Gastrocnemius medialis (tissue), 4 donors: ENCODE results near the gene CDC42EP2. TPM values are rescaled to one million over a fixed set of nuclear protein-coding genes. Genes with fewer than 3 reads are reported as not detected.

Experiments
- ATAC-seq, 2 donors: fragments of 150-250 bp; one replicate each; pipeline ENCODE4 v1.9.1; 2016
- DNase-seq, 2 donors: peaks; one replicate each; pipeline ENCODE4 v3.0.0-alpha.2; 2019
- H3K27ac ChIP-seq, 4 donors: fragments of 200-600 bp; sonication (generic); 1 replicate in 1 of 4; 2 replicates in 3 of 4; pipeline ENCODE4 v1.5.1; 2016 to 2018; ENCODE audit warnings: mild to moderate bottlenecking in 2 of 4, moderate library complexity in 1 of 4
- H3K27me3 ChIP-seq, 3 donors: fragments of 200-600 bp; sonication (generic) in 2 of 3; 1 replicate in 1 of 3; 2 replicates in 2 of 3; pipeline versions ENCODE4 v1.5.1 to v1.6.0; 2016 to 2019; ENCODE audit warnings: mild to moderate bottlenecking in 1 of 3, moderate library complexity in 1 of 3
- H3K36me3 ChIP-seq, 2 donors: fragments of 200-600 bp; sonication (generic) in 1 of 2; one replicate each; pipeline ENCODE4 v1.5.1; 2017 to 2018
- H3K4me1 ChIP-seq, 2 donors: fragments of 200-600 bp; sonication (generic) in 1 of 2; one replicate each; pipeline ENCODE4 v1.5.1; 2016 to 2017; ENCODE audit warnings: mild to moderate bottlenecking in 2 of 2
- H3K4me3 ChIP-seq, 4 donors: fragments of 200-600 bp; sonication (generic) in 3 of 4; 1 replicate in 1 of 4; 2 replicates in 3 of 4; pipeline ENCODE4 v1.5.1; 2016 to 2019; ENCODE audit warnings: mild to moderate bottlenecking in 2 of 4
- H3K9me3 ChIP-seq, 3 donors: fragments of 200-600 bp; sonication (generic) in 2 of 3; 1 replicate in 1 of 3; 2 replicates in 2 of 3; pipeline ENCODE4 v1.5.1; 2016 to 2019
- CTCF ChIP-seq, 5 experiments: fragments of 450-650 bp in 3 of 5; fragments of 200-600 bp in 2 of 5; sonication (generic) in 2 of 5; IDR thresholded peaks in 4 of 5; conservative IDR thresholded peaks in 1 of 5; 1 replicate in 4 of 5; 2 replicates in 1 of 5; pipeline ENCODE4 v1.5.1; 2016 to 2019; ENCODE audit warnings: antibody characterized with exemption in 5 of 5, mild to moderate bottlenecking in 3 of 5, moderate library complexity in 3 of 5
- POLR2A ChIP-seq, 2 donors: fragments of 450-650 bp; IDR thresholded peaks; one replicate each; pipeline ENCODE4 v1.6.1; 2017; ENCODE audit warnings: antibody characterized with exemption in 2 of 2, mild to moderate bottlenecking in 2 of 2, moderate library complexity in 2 of 2
- in situ Hi-C, 4 donors: fragments of 200-750 bp; cut with MboI; loops; one replicate each; pipeline versions ENCODE4 v1.15.0 to v1.8.0; 2017; ENCODE audit warnings: low sequenced_read_pairs in 4 of 4
- intact Hi-C: fragments of 100-400 bp; cut with DNase I; formaldehyde crosslinking; loops from one replicate; pipeline ENCODE4 v1.15.1; 2023; ENCODE audit warnings: low total_unique reads
- total RNA-seq, 4 donors: library from RNA; depleted of rRNA; stranded (reverse); fragments of >200 nt; gene quantifications; one replicate each; pipeline versions ENCODE4 v1.1.0 to v1.2.3, GENCODE V29; 2016

CDC42EP2 gene
- total RNA-seq, 4 donors from 2014 or later = 5.0 to 11.6 (median 5.6) TPM

DNA sequence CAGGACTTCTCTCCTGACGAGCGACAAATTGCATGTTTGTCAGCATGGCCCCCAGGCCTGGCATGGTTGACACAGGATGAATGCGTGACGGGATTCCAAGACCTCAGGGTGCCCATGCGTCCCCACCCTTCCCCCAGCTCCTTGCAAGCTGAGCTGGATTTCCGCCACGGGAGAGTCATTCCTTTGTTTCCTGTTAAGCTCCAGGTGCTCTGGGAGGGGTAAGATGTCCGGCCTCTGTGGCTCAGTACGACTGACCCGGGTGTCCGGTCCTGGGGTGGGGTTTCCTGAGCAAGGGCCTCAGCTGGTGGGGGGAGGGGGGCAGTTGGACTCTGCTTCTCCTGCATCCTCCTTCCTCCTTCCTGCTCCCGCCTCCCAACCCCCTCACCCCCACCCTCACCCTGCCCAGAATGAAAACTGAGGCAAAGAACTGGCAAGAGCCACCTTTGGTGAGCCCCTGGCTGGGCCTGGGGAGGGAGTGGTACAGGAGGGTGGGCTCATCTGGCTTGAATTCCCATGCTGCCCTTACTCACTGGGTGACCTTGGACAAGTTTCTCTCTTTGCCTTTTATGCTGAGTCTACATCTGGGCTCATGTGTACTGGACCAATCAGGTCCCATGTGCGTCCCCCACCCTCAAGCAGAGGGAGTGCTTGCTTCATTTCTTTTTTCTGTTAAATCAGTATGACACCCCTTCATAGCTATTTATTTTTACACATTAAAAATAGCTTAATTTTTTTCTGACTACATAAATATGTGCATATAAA lies 2.5 kb downstream of the CDC42EP2 start:
- Histone ChIP-seq H3K27me3 (no peaks in the 10 kb centered on the region), H3K4me3 (peak overlapping the region; percentile 83 to 95 (median 92)), H3K9me3 (no peaks in the 10 kb centered on the region), H3K4me1 (peaks cover 21 to 26% of the 10 kb centered on the region in 2 donors), H3K36me3 (peaks cover 0 to 14% of the 10 kb centered on the region in 2 donors), H3K27ac (peak overlapping the region; percentile 86 to 92 (median 90))
- in situ Hi-C loops = loop anchor here in 2 of 4 donors (5.0 to 10.0 kb wide), 2 partner anchors 90 to 92 kb away; no protein-coding TSS in a partner anchor
- ATAC-seq (peak; percentile 14 to 21), DNase-seq (peak; percentile 49 to 79)
- intact Hi-C loops = no loop called here
- TF ChIP-seq CTCF (IDR thresholded peaks at IDR 0.05 in 4 of 5, conservative IDR thresholded peaks at IDR 0.05 in 1 of 5) (no peak), POLR2A (IDR thresholded peaks at IDR 0.05) (no peak)

GRCh38 chr11:65320386-65321075 lies 5.9 kb downstream of the CDC42EP2 start:
- H3K27ac ChIP-seq = no peak overlapping the region
- ATAC-seq = no peak
- in situ Hi-C loops = no loop called here
- H3K36me3 ChIP-seq = peaks cover 0 to 14% of the 10 kb centered on the region in 2 donors
- peaks cover 15 to 22% of the 10 kb centered on the region in 2 donors for H3K4me1 ChIP-seq
- no peak for DNase-seq
- no peak overlapping the region for H3K4me3 ChIP-seq
- H3K9me3 ChIP-seq = no peaks in the 10 kb centered on the region
- H3K27me3 ChIP-seq = no peaks in the 10 kb centered on the region
- TF ChIP-seq POLR2A (IDR thresholded peaks at IDR 0.05) (no peak), CTCF (IDR thresholded peaks at IDR 0.05 in 4 of 5, conservative IDR thresholded peaks at IDR 0.05 in 1 of 5) (no peak)
- intact Hi-C loops = no loop called here

DNA sequence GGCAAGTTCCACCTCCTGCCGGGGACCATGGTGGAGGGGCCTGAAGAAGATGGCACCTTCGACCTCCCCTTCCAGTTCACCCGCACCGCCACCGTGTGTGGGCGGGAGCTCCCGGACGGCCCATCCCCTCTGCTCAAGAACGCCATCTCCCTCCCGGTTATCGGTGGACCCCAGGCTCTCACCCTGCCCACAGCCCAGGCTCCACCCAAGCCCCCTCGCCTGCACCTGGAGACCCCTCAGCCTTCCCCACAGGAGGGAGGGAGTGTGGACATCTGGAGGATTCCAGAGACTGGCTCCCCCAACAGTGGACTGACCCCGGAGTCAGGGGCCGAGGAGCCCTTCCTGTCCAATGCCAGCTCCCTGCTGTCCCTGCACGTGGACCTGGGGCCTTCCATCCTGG lies 6.4 kb downstream of the CDC42EP2 start:
- peak overlapping the region in 1 of 4 donors; percentile 31 for H3K27ac ChIP-seq
- in situ Hi-C loops = no loop called here
- H3K27me3 ChIP-seq = no peaks in the 10 kb centered on the region
- H3K4me3 ChIP-seq = no peak overlapping the region
- H3K36me3 ChIP-seq = peaks cover 0 to 14% of the 10 kb centered on the region in 2 donors
- ATAC-seq = no peak
- DNase-seq = no peak
- peaks cover 15 to 17% of the 10 kb centered on the region in 2 donors for H3K4me1 ChIP-seq
- H3K9me3 ChIP-seq = no peaks in the 10 kb centered on the region
- no peak for TF ChIP-seq POLR2A (IDR thresholded peaks at IDR 0.05)
- no peak for TF ChIP-seq CTCF (IDR thresholded peaks at IDR 0.05 in 4 of 5, conservative IDR thresholded peaks at IDR 0.05 in 1 of 5)
- intact Hi-C loops = no loop called here

DNA sequence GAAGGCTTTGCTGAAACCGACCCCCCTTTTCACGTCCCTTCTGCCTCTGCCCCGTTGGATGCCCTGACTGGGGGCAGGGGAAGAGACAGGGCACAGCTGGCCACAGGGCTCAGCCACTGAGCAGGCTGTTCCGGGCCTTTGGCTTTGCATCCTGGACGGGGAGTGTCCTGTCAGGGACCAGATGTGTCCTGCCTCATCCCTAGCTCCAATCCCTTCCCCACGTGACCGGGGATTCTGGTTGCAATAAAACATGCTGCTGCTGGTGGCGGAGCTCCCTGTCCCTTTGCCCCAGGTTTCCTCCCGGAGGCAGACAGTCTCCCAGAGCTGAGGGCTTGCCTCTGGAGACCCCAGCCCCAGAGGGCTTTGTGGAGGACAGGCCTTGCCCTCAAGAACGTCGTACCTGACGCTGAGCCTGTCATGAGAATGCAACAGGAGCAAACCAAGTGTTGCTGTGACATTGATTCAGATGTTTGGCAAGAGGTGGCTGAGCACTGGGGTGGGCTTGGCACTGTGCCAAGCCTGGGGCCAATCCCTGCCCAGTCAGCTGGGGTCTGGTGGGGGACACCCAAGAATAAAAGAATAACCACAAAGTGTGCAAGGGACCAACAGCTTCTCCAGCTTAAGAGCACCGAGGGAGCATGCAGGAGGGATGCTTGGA lies 7.3 kb downstream of the CDC42EP2 start:
- no peaks in the 10 kb centered on the region for H3K9me3 ChIP-seq
- no peak for TF ChIP-seq POLR2A (IDR thresholded peaks at IDR 0.05)
- TF ChIP-seq CTCF (IDR thresholded peaks at IDR 0.05 in 4 of 5, conservative IDR thresholded peaks at IDR 0.05 in 1 of 5) = no peak
- intact Hi-C loops = no loop called here
- H3K27me3 ChIP-seq = no peaks in the 10 kb centered on the region
- ATAC-seq (no peak), DNase-seq (peak in 1 of 2 donors; percentile 42)
- H3K4me3 ChIP-seq = no peak overlapping the region
- in situ Hi-C loops = no loop called here
- peaks cover 9 to 14% of the 10 kb centered on the region in 2 donors for H3K4me1 ChIP-seq
- peaks cover 0 to 14% of the 10 kb centered on the region in 2 donors for H3K36me3 ChIP-seq
- H3K27ac ChIP-seq = peak overlapping the region in 2 of 4 donors; percentile 19 to 31
